Left renal cortex interstitium (tissue), 4 donors: ENCODE measurements around the gene KRTAP6-3. TPM values are rescaled to one million over a fixed set of nuclear protein-coding genes. Genes with fewer than 3 reads are reported as not detected.

Experiments used
- DNase-seq, 4 donors: peaks; one replicate each; pipeline ENCODE4 v3.0.0-alpha.2; 2013; ENCODE audit warnings: low read depth in 4 of 4, low spot score in 2 of 4, missing footprints in 1 of 4
- polyA plus RNA-seq, 4 donors: library from polyadenylated mRNA; unstranded; fragments of 120-200 nt; gene quantifications; one replicate each; pipeline ENCODE4 v1.2.1, GENCODE V29; 2013; ENCODE audit not compliant: insufficient read length in 4 of 4

Gene KRTAP6-3
- not detected for polyA plus RNA-seq

DNA sequence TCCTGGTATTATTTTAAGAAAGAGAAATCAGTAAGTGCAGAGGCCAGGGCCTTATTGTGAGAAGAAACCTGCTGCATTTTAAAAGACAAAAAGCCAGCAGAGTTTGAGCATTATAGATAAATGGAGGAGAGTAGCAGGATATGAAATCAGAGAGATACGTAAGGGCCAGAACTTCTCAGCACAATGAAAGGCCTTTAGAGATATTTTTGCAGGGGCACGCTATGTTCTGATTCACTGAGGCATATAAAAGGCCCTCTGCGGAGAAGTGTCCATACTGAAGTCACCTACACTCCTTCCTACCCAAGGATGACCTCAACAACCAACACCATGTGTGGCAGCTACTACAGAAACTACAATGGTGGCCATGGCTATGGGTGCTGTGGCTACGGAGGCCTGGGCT lies at the start of gene KRTAP6-3:
KRTAP6-3 (plus strand) TSS at position 301 of the 400 bp plus-strand sequence; CDS start at position 307, 6 bp downstream.
- no peak for DNase-seq

GRCh38 chr21:30552782-30553181 lies 39.5 kb upstream of the KRTAP6-3 start:
- DNase-seq = no peak

- DNase-seq = no peak
Measured at GRCh38 chr21:30555095-30555494, 37.1 kb upstream of the KRTAP6-3 start.

DNA sequence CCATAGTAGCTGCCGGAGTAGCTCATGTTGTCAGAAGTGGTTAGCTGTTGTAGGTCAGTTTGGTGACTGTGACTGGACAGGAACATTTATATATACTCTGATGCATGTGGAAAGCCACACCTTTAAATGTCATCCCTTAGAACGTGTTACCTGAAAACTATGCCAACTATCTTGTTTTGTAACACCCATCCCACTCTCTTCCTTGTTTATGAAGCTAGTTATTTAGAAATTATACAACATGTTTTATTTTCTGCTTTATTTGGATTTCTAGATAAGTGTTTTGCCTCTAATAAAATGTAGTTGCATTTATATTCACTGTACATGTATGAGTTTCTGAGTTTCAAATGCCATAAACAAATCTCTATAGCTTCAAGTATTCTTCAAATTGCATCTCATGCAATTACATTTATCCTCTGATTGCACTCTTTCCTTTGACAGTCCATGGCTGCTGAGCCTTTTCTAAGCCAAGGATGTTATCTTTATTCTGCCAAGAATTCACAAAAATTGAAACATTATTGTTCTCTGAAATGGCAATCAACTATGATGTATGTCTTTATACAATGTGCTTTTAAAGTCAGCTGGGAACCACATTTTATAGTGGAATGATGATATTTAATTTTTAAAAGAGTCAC lies 30.9 kb upstream of the KRTAP6-3 start, which contains the start of gene KRTAP19-7:
KRTAP19-7 (minus strand) TSS at position 51 of the 632 bp plus-strand sequence; CDS start at position 26, 25 bp downstream.
- DNase-seq = no peak

DNA sequence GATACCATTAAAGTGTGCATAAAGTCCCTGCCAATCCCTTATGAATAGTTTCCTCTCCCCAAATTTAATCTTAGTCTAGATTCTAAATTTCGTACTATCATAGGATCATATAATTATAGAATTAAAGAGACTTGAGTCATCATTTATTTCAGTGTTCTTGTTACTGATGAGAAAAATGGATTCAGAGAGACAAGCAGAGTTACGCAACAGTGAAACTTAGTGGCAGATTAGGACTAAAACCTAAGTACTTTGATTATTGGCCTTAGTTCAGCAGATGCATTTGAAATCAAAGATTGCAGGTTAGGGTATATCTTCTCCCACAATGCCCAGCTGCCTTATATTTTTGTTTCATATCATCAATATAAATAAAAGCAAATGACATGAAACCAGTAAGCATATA lies 30.3 kb upstream of the KRTAP6-3 start:
- no peak for DNase-seq

- no peak for DNase-seq
Measured at GRCh38 chr21:30563072-30563471, 29.2 kb upstream of the KRTAP6-3 start.

DNA sequence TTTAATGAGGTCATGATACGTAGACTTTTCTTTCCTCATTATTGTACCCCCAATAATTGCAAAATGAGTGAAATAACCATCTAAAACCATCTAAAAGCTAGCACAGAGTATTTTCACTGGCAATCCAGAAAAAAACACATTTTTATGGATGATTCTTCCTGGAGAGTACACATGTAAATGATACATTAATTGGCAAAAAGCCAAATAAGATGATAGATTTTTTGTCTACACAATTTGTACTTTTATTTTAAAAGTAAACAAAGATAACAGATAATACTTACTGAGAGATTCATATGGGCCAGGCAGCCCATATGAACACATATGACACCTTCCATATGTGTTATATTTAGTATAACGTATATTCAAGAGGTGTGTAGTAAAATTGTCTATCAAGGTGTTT lies 28.6 kb upstream of the KRTAP6-3 start:
- no peak for DNase-seq

DNA sequence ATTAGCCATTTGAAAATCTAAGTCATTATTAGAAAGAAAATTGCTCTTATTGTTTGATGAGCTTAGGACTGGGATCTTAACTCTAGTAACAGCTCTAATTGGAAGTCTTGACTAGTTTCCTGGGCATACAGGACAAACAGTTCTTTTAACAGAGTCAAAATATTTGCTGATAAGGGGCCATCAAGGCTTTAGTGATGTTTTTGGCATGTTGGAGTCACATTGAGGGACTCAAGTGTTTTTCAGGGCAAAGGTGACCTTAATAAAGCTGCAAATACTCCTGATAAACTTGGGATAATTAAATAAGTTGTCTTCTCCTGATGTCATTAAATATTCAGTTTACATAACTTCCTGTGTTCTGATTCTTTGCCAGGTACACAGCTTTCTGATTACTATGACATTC lies 24.6 kb upstream of the KRTAP6-3 start:
- no peak for DNase-seq

DNA sequence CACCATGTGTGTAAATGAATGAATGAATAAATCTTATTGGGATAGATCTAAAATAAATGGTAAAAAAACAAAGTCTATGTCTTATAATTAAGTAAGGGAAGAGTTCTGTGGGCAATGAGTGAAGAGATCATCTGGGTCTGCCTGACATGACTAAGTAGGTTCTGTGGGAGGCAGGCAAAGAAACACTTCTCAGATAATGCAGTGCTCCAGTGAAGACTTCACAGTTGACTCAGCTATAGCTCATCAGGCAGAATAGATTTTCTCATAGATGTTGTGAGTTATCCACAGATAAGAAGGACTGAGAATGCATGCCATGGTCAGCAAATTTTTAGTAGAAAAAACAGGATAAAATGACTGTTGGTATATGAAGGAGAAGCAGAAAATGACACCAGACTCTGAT lies 14.5 kb upstream of the KRTAP6-3 start:
- no peak for DNase-seq

DNA sequence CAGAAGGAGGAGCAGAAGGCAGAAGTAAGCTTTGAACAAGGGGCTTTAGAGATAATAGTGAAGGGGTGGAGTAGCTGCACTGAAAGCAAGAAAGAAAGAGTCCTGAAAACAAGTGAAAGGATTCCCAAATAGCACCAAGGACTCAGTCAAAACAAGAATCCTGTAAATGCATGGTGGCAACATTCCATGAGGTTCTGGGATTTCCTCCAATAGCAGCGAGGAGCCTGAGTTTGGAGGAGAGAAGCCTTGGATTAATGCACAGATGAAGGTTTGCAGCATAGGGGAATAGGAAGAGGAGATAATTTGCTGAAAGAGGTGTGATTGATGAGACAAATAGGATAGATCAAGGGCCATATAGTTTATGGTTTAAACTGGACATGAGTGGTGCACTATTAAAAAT lies 12.9 kb upstream of the KRTAP6-3 start:
- no peak for DNase-seq

DNA sequence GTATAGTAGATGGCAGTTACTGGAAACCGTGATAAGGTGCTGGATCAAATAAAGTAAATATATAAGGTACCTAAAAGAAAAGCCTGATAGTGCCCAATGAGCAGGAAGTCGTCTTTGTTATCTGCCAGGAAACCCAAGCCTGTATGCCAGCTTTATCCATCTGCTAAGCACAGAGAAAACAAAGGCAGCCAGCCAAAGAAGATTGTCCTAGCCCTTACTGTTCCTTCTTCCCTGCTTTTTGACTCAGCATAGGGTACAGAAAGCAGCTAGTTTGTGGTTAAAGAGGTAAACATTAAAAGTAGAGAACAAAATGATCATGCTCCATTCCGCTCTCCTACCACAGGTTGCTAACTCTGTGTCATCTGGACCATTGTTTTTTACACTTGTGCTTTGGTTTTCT lies 12.1 kb upstream of the KRTAP6-3 start:
- no peak for DNase-seq

GRCh38 chr21:30582870-30583269 lies 9.4 kb upstream of the KRTAP6-3 start:
- DNase-seq = no peak

GRCh38 chr21:30590297-30590696 lies 1.9 kb upstream of the KRTAP6-3 start, which contains the start of gene KRTAP22-2:
TSS of gene KRTAP22-2 (minus strand) at chr21:30590397.
- no peak for DNase-seq

DNA sequence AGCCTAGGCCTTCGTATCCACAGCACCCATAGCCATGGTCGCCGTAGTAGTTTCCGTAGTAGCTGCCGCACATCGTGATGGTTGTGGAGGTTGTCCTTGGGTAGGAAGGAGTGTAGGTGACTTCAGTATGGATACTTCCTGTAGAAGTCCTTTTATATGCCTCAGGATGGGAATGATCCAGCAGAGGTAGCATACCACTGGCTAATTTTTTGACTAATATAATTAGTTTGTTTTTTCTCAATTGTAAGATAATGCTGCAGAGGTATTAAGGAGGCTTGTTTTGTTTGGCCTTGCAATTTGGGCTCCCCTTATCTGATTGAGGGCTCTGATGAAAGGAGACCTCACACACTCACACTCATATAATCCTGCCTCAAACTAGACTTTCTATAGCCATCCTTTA lies 6.6 kb downstream of the KRTAP6-3 start, which contains the start of gene KRTAP6-2:
KRTAP6-2 (minus strand) TSS at position 101 of the 400 bp plus-strand sequence; CDS start at position 73, 28 bp downstream.
- DNase-seq = no peak

DNA sequence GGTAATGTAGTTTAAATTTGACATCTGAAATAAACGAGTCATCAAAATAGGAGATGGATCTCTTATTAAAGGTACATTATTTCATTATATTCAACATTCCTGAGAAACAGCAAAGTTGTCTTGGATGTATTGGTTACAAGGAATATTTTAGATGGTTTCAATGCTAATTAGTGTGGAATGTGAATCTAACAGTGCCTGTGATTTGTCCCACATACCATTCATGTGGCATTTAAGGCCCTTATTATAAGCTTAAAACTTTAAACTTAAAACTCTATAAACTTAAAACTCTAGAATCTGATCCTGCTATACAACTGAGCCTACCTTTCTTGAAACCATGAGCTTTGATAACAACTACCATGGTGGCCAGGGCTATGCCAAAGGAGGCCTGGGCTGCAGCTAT lies 8.5 kb downstream of the KRTAP6-3 start, which contains the start of gene KRTAP22-1:
KRTAP22-1 (plus strand) TSS at position 301 of the 400 bp plus-strand sequence.
- no peak for DNase-seq

DNA sequence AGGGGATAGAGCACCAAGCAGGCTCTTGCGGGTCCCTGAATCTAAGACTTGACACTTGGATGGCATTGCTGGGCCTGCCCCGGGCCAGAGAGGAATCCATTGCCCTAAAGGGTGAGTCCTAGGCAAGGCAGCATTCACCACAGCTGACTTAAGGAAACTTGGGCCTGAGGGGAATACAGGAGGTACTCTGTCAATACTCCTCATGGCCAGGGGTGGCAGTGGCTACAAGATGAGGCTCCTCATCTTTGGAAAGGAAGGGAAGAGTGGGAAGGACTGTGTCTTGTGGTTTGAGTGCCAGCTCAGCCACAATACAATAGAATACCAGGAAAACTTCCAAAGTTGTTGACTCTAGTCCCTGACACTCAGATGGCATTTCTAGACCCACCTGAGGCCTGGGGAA lies 13.7 kb downstream of the KRTAP6-3 start:
- no peak for DNase-seq

- DNase-seq = no peak
Measured at GRCh38 chr21:30612132-30612531, 19.9 kb downstream of the KRTAP6-3 start.

DNA sequence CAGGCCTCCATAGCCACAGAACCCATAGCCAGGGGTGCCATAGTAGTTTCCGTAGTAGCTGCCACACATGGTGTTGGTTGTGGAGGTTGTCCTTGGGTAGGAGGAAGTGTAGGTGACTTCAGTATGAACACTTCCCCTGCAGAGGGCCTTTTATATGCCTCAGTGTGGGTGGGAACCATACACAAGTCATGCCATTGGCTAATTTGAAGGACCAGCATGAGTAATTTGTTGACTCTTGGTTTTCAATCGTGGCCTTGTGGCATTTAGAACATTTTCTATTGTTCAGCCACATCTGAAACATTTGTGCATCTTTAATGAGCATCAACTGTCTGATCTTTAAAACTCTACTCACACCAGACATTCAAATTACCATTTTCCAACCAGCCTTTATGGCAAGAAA lies 21.6 kb downstream of the KRTAP6-3 start, which contains the start of gene KRTAP6-1:
KRTAP6-1 (minus strand) TSS at position 95 of the 400 bp plus-strand sequence; CDS start at position 69, 26 bp downstream.
- DNase-seq = no peak

DNA sequence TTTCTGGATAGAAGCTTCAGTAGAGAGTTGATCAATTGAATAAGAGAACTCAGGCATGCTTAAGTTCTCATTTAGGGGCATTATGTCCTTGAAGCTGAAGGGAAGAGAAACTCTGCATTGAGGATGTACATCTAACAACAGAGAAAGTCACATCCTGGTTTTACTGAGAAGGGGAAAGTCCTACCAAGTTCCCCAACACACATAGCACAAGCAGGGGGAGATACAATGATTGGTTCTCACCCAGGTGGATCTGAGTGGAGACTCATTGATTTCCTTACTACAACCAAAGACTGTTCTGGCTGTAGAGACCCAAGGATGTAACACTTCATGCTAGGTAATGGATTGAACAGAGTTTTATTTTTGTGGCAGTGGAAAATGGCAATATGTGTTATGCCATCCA lies 23.0 kb downstream of the KRTAP6-3 start:
- DNase-seq = no peak

DNA sequence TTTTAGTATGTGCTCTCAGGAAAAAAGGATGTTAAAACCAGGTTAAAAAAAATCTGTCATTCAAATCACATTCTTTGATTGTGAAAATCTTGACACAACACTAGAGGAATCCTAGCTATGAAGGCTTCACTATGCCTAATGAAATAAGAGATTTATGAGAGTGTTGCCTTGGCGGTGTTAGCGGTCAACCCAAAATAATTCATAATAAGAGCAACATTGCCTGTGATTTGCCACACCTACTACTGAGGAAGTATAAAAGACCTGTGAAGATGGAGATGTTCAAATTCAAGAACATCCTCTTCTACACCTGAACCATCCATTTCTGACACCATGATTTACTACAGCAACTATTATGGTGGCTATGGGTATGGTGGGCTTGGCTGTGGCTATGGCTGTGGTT lies 23.9 kb downstream of the KRTAP6-3 start, which contains the start of gene KRTAP20-1:
KRTAP20-1 (plus strand) TSS at position 301 of the 400 bp plus-strand sequence; CDS start at position 331, 30 bp downstream.
- no peak for DNase-seq

DNA sequence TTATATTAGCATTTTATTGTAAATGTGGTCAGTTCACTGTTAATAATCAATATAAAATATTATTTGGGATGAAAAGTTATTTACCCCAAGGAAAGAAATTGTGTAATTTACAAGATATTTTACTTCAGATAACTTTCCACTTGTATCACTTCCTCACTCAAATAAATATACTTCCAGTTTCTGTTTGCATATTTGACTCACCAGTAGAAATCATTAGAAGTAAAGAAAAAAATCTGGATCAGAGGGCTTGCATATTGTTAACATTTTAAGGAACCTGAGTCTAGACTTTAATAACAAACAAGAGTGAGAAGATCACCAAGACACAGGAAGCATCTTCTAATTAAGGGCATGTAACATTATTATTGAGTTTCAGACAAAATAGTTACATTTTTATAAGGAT lies 27.8 kb downstream of the KRTAP6-3 start:
- DNase-seq = no peak

GRCh38 chr21:30620522-30620921 lies 28.3 kb downstream of the KRTAP6-3 start, which contains the start of gene KRTAP20-4:
TSS of gene KRTAP20-4 (plus strand) at chr21:30620627.
- no peak for DNase-seq
